Measurements from ENCODE around the gene FLNC.
A peak's percentile ranks its signal among the peaks of the same experiment; 100 is the strongest.

The FLNC gene

GRCh38 chr7:128830231-128831177 is at the start of gene FLNC:
Gene FLNC (plus strand): TSS chr7:128830406. CDS start chr7:128830638, 232 bp downstream.
- peak; percentile 26 for DNase-seq (ENCODE audit: low spot score)

- no peak for DNase-seq (ENCODE audit: low spot score)
These were observed 49.1 kb upstream of the FLNC start for GRCh38 chr7:128781126-128781525.

- no peak for DNase-seq (ENCODE audit: low spot score)
These were observed 48.4 kb upstream of the FLNC start for GRCh38 chr7:128781851-128782250.

- DNase-seq (ENCODE audit: low spot score): peak; percentile 21
These were observed 46.9 kb upstream of the FLNC start for GRCh38 chr7:128783143-128783861.

- DNase-seq (ENCODE audit: low spot score): no peak
These were observed 44.5 kb upstream of the FLNC start for GRCh38 chr7:128785738-128786137.

GRCh38 chr7:128788446-128789412 is 41.5 kb upstream of the FLNC start:
- no peak for DNase-seq (ENCODE audit: low spot score)

GRCh38 chr7:128790315-128791041 is 39.7 kb upstream of the FLNC start:
- DNase-seq (ENCODE audit: low spot score): no peak

- peak; percentile 44 for DNase-seq (ENCODE audit: low spot score)
These were observed 38.9 kb upstream of the FLNC start, which contains the start of gene CCDC136 for GRCh38 chr7:128791121-128791971. Gene CCDC136 (plus strand): TSS chr7:128791968. CDS start chr7:128792412, 444 bp downstream.

- DNase-seq (ENCODE audit: low spot score): no peak
These were observed 38.3 kb upstream of the FLNC start for GRCh38 chr7:128791972-128792327.

GRCh38 chr7:128792471-128793180 is 37.6 kb upstream of the FLNC start:
- DNase-seq (ENCODE audit: low spot score): no peak

GRCh38 chr7:128793181-128793547 is 37.0 kb upstream of the FLNC start:
- DNase-seq (ENCODE audit: low spot score): no peak

- DNase-seq (ENCODE audit: low spot score): no peak
These were observed 36.2 kb upstream of the FLNC start for GRCh38 chr7:128794020-128794419.

GRCh38 chr7:128794436-128794835 is 35.8 kb upstream of the FLNC start:
- DNase-seq (ENCODE audit: low spot score): no peak

- DNase-seq (ENCODE audit: low spot score): no peak
These were observed 35.1 kb upstream of the FLNC start for GRCh38 chr7:128795129-128795528.

- DNase-seq (ENCODE audit: low spot score): no peak
These were observed 33.9 kb upstream of the FLNC start for GRCh38 chr7:128796327-128796726.

GRCh38 chr7:128799451-128799850 is 30.8 kb upstream of the FLNC start:
- DNase-seq (ENCODE audit: low spot score): no peak

- no peak for DNase-seq (ENCODE audit: low spot score)
These were observed 29.6 kb upstream of the FLNC start for GRCh38 chr7:128800567-128800966.

GRCh38 chr7:128801003-128801402 is 29.2 kb upstream of the FLNC start:
- no peak for DNase-seq (ENCODE audit: low spot score)

- no peak for DNase-seq (ENCODE audit: low spot score)
These were observed 28.4 kb upstream of the FLNC start for GRCh38 chr7:128801667-128802418.

Measured in SW480 (cell line).